NOMO-1 (cell line): ENCODE data around the gene RERGL.
"Not testable (repeated sequence)": the region's sequence is repeated elsewhere in the genome, so short reads cannot be mapped to it uniquely, and the experiment has no call there.

Experiments
- DNase-seq, 2 experiments: peaks; one replicate each; lab custom pipeline; 2025; ENCODE audit not compliant: unreplicated experiment in 2 of 2; lab: John Stamatoyannopoulos, UW

The RERGL gene, protein sequence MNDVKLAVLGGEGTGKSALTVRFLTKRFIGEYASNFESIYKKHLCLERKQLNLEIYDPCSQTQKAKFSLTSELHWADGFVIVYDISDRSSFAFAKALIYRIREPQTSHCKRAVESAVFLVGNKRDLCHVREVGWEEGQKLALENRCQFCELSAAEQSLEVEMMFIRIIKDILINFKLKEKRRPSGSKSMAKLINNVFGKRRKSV

DNA sequence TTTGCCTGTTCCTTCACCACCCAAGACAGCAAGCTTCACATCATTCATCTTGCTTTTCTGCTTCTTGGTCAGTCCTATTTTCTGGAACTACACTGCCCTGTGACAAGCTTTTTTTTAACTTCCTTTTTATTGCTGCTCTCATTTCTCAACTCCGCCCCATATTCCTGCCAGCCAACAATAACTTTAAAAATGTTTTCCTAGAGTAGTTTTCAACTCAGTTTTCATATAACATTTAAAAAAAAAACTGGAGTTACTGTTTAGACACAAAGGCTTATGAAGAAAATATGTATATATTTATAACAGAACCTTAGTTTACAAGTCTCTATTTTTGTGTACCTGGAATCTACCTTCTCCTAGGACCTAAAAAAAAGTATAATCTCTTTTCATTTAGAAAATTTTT lies at the start of gene RERGL:
RERGL (minus strand) TSS at position 101 of the 400 bp plus-strand sequence; CDS start at position 48, 53 bp downstream.
- no peak for DNase-seq

DNA sequence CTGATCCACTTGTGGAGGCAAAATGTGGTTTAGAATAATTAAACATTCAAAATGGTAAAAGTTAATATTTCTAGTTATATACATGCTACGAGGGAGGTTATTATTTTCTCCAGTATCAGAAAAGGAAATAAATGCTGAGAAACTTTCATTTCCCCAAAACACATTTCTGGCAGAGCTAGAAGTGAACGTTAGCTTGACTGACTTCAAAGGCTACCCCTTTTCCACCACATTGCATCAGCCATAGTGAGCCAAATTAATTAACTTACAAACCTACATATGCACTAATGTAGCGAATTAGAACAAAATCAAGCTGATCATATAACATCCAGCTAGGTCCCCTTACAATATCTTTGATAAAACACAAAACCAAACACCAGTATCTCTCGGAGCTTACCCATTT lies 49.3 kb upstream of the RERGL start:
- peak; percentile 12 to 74 for DNase-seq

DNA sequence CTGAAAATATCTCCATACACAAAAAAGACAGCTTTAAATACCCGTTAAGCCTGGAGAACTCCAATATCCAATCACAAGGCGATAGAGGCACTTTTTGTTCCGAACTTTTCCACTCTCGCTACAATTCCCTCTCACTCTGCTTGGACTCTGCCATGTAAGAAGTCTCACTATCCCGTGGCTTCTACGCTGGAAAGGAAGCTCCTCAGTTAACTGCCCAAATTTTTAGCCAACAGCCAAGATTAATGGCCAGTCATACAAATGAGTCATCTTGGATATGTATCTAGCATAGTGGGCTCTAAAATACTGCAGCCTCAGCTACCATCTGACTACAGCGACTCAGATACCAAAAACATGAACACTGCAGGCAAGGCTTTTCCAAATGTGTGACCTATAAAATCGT lies 45.5 kb upstream of the RERGL start:
- no peak for DNase-seq

DNA sequence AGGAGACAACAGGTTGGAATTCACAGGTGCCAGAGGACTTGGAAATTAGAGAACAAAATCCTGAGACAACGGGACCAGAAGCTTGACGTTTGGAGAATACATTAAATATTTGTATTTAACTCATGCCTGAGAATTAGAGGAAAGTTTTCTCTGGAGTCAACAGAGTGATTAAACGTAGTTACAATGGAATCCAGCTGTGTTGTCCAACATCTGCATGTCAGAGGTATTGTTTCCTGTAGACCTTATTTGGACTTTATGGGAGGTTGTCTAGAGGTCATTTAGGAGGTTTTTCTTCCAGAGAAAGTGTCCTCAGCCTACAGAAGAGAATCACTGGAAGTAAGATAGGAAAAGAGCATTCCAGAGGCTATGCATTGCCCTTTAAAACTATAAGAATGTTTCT lies 45.1 kb upstream of the RERGL start:
- DNase-seq, result no peak

DNA sequence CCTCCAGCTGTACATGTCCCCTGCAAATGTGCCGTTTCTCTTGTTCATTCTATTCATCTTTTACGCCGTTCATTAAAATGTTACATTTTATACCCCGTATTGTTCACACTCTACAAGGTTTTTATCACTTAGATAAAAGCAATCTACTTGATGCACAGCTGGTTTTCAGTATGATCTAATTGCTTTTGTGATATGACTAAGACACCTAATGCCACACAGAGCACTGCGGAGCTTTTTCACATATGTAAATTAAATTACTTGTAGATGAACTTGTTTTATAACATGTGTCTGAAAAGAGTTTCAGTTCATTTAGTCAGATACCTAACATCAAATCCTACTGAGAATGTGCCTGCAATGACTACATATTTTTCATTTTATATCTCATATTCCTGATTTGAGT lies 40.9 kb upstream of the RERGL start:
- DNase-seq, result no peak

DNA sequence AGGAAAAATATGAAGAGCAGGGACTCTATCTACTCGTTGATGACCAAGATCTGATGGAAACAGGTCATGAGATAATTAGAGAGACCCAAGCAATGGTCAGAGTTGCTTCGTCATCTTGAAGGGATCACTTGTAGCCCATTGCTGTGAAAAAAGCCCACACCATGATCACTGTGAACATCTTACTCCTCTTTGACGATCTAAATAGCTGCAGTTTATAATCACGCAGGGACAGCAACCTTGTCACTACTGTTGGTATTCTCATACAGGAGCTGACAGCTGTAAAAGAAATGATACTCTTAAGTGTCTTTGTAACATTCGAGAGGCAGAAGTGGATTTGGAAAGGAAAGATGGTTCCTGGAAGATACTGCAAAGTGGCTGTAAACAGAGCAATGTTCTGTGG lies 33.7 kb upstream of the RERGL start:
- no peak for DNase-seq

DNA sequence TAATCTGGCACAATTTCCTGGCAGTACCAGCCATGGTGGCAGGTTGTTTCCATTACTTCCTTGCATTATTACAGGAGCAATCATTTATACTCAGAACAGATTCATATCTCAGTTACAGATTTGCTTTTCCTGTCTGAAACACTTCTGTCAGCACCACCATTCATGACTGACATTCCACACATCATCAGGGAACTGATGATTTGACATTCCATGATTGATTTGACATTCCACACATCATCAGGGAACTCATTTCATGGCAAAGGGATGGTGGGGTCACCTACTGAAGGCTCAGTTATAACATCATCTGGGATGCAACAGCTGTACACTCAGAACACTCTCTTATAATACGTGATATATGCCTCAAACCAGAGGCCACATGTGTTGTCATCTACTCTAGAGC lies 30.9 kb upstream of the RERGL start:
- DNase-seq, result no peak

DNA sequence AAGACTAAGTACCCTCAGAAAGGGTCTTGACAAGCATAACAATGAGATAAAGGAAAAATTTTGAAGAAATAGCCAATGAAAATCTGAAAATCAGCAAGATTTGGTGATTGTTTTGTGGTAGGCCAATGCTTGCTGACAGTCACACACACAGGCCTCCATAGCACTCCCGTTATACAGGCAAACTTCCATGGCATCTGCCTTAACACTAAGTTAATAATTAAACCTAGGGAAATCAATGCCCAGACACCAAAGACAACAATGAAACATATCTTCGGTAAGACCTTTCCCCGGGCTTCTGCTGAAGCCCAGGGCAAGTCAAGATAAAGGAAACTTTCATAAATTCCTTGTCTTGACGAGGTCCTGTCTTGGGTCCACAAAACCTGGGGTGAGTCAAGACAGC lies 18.6 kb upstream of the RERGL start:
- no peak for DNase-seq

DNA sequence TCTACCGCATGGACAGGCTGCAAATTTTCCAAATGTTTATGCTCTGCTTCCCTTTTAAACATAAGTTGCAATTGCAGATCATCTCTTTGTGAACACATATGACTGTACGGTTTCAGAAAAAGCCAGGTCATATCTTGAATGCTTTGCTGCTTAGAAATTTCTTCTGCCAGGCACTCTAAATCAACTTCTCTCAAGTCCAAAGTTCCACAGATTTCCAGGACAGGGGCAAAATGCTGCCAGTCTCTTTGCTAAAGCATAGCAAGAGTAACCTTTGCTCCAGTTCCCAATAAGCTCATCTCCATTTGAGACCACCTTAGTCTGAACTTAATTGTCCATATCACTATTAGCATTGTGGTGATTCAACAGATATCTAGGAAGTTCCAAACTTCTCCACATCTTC lies 13.6 kb upstream of the RERGL start:
- DNase-seq, result no peak

DNA sequence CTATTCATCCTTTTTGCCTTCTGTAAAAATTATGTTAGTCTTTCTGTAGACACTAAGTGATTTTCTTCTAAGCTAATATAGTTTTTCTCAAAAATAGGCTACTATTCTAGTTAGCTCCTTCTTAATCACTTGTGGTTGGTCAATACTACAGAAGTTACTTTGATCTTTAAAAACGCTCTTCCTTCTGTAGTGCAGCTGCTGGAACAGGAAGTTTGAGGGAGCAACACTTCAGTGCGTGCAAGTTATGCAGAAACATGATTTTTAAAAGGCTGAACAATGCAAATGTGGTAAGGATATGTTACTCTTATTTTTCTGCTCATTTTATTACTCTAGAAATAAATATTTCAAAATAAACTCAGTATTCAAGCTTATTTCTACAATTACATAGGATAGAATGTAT lies 11.1 kb upstream of the RERGL start:
- DNase-seq, result peak in 1 of 2 experiments; percentile 2

DNA sequence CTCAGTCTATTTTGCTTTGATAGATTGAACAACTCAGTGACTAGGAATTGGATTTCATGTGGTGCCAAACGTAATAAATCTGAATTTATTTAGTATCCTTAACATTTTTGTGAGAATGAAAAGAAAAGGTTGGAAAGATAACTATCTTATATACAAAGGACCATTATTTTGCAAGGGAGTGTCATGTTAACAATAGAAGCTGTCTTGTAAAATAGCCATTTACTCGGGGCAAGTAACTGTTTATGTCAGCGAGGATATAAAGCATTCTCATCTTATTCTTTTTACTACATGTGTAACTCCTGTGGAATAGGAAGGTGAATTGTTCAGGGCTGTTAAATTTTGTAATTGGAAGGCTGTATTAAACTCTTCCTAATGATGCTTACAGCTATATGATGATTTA lies 5.9 kb downstream of the RERGL start:
- DNase-seq, result no peak

DNA sequence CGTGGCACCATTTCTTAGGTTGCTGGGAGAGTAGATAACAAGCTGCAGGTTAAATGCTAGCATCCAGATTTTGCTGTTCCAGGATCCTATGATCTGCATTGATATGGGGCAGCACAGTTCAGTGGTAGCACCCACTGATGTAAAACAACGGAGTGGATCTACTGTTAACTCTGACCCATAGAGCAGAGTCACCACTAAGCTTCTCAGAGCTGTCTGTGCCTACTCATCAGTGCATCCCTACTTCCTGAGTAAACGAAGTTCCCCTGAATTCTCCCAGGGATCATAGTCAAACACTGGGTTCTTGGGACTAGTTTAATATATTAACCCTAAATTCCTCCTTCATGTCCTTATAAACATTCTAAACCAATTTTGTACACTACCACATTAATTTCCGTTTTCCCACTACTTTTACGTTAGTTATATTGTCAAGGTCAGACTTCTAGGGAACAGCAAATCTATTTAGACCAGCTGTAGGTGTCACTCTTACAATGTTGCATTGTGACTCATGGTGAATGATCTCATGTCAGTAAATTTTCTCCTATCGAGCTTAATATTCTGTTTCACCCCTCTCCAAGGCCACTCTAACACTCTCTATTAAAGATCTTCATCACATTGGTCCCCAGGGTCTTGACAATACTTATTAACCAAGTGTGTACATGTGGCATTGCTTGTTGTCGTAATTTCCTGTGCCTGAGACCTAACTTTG lies 10.3 kb downstream of the RERGL start:
- DNase-seq, result no peak

DNA sequence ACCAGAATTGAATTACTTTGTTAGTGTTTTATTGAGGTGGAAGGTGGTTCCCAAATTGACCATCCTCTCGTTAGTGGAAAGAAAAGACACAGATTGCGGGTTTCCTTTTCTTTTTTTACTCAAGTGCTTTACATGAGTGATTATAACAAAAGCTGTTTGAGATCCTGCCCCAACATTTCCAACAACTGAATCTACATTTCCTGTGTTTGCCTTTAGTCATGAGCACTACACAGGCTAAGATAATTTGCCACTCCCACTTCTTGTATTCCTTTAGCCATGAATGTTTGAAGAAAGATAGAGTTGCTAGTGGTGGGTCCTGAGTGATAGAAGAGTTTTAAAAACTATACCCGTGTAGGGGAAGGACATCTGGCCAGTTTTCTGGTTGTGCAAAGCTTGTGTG lies 16.0 kb downstream of the RERGL start:
- no peak for DNase-seq

DNA sequence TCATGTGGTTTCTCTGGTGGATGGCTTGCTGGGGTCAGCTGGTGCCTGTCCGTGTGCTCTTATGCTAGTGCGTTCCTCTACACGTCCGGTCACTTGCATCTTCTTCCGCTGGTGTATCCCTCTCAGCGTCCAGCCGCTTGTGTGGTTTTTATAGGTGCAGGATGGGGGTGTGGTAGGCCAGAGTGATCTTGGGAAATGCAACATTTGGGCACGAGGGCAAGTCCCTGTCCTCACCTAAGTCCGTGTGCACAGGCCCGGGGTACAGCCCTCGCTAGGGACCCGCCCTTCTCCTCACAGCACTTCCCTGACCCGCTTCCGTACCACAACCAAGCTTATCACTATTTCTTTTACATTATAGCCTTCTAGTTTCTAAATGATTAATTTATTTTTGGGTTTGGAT lies 17.3 kb downstream of the RERGL start:
- no peak for DNase-seq

DNA sequence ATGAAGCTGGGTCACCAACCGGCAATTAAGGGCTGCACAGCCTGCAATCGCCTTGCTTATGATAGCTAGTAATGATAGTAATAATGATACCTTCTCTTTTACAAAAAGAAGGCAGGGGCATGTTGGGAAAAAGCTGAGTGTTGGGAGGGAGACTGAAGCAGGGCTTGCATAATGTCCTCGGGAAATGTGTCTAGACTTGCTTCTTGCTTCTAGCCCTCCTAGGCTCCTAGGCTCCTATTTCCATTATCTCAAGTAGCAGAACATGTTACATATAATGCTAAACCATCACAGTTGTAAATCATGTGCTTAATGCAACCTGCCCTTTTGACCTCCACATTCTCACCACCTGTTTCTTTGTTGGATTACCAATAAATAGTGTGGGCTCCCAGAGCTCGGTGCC lies 18.7 kb downstream of the RERGL start:
- no peak for DNase-seq

DNA sequence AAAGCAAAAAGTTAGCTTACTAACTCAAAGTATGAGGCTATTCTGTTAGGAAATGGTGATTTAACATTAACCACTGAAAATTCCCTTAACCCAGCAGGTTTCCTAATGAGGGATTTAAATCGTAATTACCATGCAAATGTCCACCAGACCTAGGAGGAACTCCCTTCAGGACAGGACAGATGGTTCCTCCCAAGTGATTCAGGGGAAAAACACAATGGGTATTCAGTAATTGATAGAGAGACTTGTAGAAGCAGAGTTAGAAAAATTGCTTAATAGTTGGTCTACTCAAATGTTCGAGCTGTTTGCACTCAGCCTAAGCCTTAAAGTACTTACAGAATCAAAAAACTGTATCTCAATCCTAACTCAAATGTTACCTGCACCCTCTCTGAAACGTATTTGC lies 21.6 kb downstream of the RERGL start:
- no peak for DNase-seq

DNA sequence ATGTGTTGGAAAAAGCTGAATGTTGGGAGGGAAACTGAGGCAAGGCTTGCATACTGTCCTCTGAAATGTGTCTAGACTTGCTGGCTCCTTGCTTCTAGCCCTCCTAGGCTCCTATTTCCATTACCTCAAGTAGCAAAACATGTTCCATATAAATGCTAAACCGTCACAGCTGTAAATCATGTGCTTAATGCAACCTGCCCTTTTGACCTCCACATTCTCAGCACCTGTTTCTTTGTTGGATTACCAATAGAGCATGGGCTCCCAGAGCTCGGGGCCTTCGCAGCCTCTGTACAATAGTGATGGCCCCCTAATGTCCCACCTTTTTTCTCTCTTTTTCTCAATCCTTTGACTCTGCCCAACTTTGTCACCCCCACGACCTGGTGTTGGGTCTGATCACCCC lies 23.3 kb downstream of the RERGL start:
- DNase-seq, result no peak

DNA sequence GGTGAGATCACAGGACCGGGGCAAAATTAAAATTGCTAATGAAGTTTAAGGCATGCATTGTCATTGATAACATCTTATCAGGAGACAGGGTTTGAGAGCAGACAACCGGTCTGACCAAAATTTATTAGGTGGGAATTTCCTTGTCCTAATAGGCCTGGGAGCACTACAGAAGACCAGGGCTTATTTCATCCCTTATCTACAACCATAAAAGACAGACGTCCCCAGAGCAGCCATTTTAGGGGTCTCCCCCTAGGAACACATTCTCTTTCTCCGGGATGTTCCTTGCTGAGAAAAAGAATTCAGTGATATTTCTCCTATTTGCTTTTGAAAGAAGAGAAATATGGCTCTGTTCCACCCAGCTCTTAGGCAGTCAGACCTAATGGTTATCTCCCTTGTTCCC lies 27.1 kb downstream of the RERGL start:
- DNase-seq, result not testable (repeated sequence)

DNA sequence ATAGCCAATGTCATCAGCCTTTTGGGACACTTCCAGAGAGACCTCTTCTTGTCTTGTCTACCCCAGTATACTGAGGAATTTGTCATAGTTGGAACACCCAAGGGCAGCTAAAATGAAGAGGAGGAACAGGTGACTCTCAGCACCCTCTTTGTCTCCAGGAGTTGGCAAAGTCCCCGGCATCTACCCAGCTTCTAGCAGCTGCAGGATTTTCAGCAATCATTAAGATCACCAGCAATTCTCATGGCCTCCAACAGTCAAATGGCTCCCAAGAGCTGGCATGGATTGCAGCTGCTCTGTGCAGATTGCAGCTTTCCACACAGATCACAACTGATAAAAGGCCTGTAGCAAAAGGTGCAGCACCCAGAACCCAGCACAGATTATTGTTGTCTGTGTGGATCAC lies 32.9 kb downstream of the RERGL start:
- DNase-seq, result no peak

DNA sequence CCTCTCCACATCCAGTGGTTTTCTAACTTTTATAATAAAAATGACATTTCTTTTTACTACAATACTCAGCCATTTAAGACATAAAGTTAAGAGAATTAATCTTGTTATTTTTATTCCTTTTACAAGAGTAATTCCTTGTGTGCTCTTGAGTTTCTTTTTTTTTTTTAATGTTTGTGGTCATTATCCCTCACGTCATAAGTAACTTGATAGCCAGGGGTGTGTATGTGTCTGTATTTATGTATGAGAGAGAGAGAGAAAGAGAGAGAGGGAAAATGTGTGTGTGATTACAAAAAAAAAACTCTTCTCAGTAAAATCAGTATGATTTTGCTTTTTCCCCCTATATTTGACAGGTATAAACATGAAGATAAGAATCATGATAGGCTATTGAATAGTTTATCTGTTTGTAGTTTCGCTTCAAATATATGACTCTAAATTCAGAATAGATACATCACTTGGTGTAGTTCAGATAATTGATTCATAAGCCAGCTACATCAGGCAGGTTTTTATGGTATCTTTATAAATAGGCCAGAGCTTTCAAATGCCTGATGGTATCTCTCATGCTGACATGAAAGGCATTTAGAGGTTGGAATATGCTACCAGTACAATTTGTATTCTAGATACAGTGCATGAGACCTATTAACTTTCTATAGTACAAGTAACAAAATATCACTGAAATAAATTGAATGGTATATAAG lies 34.9 kb downstream of the RERGL start:
- no peak for DNase-seq

DNA sequence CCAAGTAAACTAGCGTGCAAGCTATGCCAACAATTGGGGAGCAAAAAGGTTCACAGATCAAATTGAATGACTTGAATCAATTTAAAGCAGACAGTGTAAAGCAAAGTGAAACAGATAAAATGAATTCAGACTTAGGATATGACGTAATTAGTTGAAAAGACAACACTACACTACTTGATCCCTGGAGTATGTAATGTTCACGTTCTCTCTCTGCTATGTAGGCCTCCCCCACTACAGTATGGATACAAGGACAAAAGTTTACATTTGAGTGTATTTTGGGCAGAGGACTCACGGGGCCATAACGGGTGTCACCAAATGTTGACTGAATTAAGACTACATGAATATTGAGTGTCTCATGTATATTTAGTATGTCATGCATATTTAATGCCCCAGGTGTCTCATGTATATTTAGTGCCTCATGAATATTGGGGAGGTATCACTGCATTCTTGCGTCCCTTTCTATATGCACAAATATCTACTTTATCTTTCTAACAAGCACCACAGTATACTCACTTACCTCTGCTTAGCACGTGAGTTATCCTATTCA lies 44.5 kb downstream of the RERGL start:
- DNase-seq, result no peak
